ENCODE data around the gene ANKS3. TPM values are rescaled to one million over a fixed set of nuclear protein-coding genes. Genes with fewer than 3 reads are reported as not detected.

The ANKS3 gene, protein sequence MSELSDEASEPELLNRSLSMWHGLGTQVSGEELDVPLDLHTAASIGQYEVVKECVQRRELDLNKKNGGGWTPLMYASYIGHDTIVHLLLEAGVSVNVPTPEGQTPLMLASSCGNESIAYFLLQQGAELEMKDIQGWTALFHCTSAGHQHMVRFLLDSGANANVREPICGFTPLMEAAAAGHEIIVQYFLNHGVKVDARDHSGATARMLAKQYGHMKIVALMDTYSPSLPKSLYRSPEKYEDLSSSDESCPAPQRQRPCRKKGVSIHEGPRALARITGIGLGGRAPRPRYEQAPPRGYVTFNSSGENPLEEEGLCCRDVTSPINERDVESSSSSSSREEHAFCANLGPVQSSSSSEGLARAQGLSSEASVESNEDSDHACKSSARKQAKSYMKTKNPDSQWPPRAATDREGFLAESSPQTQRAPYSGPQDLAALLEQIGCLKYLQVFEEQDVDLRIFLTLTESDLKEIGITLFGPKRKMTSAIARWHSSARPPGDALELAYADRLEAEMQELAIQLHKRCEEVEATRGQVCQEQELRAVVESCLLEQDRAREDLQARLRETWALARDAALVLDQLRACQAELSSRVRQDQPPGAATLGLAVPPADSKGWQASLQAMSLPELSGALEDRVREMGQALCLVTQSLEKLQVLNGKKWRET
- 40.5 TPM for total RNA-seq

DNA sequence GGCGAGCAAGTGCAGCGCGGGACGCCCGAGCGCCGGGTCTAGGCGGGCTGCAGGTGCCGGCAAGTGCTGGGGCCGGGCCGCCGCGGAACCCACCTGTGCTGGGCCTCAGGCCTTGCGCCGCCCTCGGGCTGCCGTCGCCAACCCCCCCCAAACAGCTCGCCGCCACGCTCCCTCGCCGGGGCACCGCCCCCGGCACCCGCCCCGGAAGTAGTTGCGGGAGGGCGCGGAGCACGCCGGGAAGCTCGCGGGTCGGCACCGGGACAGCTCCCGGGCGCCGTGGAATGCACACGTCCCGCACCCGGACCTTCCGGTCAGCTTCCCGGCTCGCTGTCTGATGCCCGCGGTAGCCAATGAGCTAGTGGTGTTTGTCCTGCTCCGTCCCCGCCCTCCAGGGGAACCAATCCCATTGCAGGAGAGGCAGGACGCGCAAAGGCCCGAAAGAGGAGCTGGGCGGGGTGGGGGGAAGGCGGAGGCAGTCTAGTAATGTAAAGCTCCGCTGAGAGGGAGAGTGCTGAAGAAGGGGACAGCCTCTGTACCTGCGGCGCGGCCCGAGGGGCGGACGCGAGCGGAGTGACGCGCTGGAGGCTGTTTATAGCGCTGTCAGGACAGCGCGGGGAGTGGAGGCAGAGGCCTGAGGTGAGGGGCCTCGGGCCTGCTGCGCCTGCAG is at the start of gene ANKS3, which contains the start of gene DNAAF8:
ANKS3 (minus strand) TSS at position 209 of the 667 bp plus-strand sequence. CDS start 4,122 bp downstream, outside the sequence.
DNAAF8 (plus strand) TSS at position 475 of the 667 bp plus-strand sequence. CDS start 1,978 bp downstream, outside the sequence.

DNA sequence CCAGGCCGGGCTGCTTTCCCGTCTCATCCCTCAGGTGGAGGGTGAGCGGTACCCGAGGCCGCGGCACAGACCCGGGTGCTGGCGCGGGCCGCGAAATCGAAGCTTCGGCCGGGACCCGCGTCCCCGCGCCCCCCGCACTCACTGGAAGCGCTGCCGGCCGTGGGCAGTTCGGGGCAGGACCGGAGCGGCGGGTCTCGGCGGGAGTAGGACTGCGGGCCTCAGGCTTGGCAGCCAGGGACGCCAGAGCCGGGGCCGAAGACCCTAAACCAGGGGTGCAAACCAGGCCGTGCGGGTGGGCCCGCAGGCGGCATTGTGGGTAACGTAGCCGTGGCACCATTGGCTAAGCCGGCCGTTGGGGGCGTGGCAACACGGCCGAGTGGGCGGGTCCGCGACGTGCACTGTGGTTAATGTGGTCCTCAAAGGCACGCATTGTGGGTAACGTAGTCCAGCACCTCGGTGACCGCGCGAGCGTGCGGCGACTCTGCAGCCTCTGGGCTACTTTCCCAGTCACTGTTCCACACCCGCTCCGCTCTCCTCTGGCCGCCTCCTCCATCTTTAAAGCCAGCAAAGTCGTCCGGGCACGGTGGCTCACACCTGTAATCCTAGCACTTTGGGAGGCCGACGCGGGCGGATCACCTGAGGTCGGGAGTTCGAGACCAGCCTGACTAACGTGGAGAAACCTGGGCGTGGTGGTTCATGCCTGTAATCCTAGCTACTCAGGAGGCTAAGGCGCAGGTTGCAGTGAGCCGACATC is 33.0 kb upstream of the ANKS3 start, which contains the start of gene ZNF500:
ZNF500 (minus strand) TSS at position 288 of the 754 bp plus-strand sequence. CDS start 1,184 bp downstream, outside the sequence.

GRCh38 chr16:4693296-4693955 is 40.6 kb downstream of the ANKS3 start, which contains the start of gene NUDT16L1:
Gene NUDT16L1, plus strand, starts transcription at chr16:4693562. Its CDS starts 165 bp downstream, at chr16:4693727.

Other genes with a start within 250 kb of the ANKS3 start
- 22.1 TPM for gene CDIP1, start 195.5 kb downstream of the ANKS3 start, total RNA-seq
- 0.38 TPM for gene C16orf96, start 177.9 kb downstream of the ANKS3 start, total RNA-seq
- 6.1 TPM for gene UBALD1, start 119.4 kb downstream of the ANKS3 start, total RNA-seq
- 62.8 TPM for gene MGRN1, start 109.4 kb downstream of the ANKS3 start, total RNA-seq
- 39.9 TPM for gene NUDT16L1, start 40.7 kb downstream of the ANKS3 start, total RNA-seq
- gene DNAAF8, start 266 bp upstream of the ANKS3 start, total RNA-seq, result 0.71 TPM
- 26.8 TPM for gene ZNF500, start 32.9 kb upstream of the ANKS3 start, total RNA-seq
- gene SEPTIN12, start 54.1 kb upstream of the ANKS3 start, total RNA-seq, result not detected
- not detected for gene SMIM22, start 61.1 kb upstream of the ANKS3 start, total RNA-seq
- gene ROGDI, start 68.4 kb upstream of the ANKS3 start, total RNA-seq, result 52.9 TPM
- 90.4 TPM for gene GLYR1, start 113.0 kb upstream of the ANKS3 start, total RNA-seq
- 35.6 TPM for gene UBN1, start 113.2 kb upstream of the ANKS3 start, total RNA-seq
- gene PPL, start 202.9 kb upstream of the ANKS3 start, total RNA-seq, result 37.7 TPM
- 2.8 TPM for gene SEC14L5, start 224.1 kb upstream of the ANKS3 start, total RNA-seq

Data from camera-type eye (tissue), 1 donor.